ENCODE data around the gene TWIST2.

TWIST2 gene

DNA sequence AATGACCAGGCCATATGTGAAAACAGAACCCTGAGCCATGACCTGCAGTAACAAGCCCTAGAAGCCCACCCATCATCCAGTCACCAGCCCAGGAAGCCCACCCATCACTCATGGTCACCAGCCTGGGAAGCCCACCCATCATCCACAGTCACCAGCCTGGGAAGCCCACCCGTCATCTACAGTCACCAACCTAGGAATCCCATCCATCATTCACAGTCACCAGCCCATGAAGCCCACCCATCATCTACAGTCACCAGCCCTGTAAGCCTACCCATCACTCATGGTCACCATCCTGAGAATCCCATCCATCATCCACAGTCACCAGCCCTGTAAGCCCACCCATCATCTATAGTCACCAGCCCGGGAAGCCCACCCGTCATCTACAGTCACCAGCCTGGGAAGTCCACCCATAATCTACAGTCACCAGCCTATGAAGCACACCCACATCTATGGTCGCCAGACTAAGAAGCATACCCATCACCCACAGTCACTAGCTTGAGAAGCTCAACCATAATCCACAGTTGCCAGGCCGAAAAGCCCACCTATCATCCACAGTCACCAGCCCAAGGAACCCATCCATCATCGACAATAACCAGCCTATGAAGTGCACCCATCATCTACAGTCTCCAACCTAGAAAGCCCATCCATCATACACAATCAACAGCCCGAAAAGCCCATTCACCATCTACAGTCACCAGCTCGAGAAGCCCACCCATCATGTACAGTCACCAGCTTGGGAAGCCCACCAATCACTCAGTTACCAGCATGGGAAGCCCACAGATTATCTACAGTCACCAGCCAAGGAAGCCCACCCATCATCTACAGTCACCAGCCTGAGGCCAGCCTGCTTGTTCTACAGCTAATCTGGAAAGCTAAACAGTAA is 91.9 kb downstream of the TWIST2 start:
- DNase-seq (ENCODE audit: low read depth) = no peak

DNA sequence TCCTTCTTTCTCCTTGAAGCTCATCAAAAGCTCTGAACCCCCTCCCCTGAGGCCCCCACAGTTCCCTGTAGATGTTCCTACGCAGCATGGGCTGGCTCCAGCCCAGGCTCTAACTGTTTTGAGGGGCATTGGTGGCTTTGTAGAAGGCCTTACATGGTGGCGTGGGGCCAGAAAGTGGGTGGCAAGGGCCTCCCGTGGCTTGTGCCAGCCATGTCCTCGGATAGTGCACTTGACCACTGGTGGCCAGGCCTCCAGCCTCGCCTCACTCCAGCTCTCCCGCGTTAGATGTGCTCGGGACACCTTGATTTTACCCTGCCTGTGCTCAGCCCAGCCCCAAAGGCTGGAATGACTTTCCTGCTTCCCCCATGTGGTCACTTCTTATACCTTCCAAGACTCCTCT is 92.9 kb downstream of the TWIST2 start:
- DNase-seq (ENCODE audit: low read depth) = no peak

DNA sequence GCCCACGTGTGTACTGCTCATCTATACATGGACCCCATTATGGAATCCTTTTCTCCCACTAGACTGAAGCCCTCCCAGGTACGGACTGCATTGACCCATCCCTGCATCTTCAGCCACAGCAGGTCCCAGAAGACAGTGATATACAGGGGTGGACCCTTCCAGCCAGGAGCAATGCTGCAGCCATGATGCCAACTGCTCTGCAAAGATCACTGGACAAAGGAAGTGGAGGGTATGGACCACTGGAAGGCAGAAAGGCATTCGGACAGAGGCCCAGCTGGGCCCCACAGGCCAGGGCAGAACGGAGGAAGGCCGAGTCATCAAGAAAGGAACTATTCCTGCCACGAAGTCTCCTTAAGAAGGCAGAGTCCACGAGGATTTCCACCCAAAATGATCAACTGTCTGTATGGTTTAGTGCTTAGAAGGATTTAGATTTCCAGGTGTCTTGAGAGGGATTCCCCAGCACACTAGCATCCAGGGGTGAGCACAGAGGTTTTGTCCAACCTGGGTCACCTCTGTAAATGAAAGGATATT is 93.4 kb downstream of the TWIST2 start:
- no peak for DNase-seq (ENCODE audit: low read depth)

DNA sequence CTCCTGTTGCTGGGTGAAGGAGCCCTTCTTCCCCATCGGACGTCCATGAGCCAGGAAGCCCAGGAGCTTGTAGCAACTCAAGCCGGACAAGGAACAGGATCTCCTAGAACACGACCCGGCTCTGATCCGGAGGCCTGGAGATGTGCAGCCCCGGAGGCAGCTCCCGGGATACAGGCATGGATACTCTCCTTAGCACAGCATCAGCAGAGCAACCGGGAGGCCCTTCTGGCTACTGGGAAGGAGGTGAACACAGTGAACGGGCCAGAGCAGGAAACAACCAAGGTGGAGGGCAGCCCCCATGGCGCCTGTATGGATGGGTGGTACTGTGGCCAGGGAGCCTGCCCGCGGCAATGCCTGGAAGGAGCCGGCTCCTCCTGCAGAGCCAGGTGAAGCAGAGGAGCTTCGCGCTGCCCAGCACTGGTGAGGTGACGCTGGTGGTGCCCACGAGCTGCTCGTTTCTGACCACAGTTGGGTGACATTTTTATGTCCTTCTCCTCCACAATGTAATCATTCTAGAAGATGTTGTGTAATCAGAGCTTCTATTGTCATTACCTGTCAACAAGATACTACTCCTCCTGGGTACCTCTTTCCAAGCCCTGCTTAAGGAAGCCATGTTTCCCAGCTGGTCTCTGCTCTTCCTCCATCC is 94.3 kb downstream of the TWIST2 start:
- DNase-seq (ENCODE audit: low read depth) = no peak

DNA sequence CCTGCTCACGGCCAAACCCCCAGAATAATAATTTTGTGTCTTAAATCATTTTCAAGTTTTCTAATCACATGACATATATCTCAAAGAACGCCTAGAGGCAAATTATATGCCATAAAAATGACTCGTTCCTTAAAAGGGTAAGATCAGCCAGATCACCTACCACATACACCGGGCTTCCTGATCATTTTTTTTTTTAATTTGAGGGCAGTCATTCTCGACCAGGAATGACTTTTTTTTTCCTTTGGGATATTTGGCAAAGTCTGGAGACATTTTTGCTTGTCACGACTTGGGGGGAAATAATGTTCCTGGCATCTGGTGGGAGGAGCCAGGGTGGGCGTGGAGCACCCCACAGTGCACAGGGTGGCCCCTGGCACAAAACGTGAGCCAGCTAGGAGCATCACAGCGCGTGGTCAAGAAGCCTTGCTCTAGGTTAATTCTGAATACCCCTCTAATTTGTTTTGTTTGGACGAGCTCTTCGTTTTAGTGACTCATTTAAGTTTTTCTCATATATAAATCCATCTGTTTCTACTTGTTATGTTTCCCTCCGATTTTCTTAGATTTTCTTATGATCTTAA is 94.9 kb downstream of the TWIST2 start:
- DNase-seq (ENCODE audit: low read depth) = no peak

DNA sequence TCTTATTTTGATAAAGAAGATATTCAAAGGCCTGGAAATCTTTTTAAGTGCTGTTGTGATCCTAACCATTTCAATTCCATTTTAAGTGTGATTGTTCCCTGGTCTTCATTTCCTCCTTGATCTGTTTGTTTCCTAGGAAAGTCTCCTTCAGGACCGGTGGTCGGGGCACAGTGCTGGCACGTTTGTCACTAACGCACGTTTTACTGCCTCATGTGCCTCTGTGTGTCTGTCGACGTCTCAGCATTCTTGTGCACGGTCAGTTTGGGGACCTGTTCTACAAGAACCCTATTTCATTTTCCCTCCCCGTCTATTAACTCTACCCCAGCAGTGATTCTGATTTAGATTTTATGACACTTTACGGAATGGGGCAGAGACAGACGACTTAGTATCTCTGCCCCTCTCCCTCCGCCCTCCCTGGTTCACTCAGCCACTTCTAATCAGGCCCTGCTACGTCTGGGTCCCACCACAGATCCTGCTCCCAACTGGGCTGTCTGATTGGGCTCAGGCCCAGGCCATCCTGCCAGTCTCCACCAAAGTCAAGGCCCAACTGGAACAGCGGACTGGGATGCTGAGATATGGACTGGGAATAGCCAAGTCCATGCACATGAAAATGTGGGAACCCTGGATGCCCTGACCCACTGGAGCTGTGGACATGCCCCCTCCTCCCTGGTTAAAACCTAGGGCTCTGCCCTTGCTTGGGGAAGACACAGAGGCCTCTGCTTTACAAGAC is 95.6 kb downstream of the TWIST2 start:
- DNase-seq (ENCODE audit: low read depth) = no peak

DNA sequence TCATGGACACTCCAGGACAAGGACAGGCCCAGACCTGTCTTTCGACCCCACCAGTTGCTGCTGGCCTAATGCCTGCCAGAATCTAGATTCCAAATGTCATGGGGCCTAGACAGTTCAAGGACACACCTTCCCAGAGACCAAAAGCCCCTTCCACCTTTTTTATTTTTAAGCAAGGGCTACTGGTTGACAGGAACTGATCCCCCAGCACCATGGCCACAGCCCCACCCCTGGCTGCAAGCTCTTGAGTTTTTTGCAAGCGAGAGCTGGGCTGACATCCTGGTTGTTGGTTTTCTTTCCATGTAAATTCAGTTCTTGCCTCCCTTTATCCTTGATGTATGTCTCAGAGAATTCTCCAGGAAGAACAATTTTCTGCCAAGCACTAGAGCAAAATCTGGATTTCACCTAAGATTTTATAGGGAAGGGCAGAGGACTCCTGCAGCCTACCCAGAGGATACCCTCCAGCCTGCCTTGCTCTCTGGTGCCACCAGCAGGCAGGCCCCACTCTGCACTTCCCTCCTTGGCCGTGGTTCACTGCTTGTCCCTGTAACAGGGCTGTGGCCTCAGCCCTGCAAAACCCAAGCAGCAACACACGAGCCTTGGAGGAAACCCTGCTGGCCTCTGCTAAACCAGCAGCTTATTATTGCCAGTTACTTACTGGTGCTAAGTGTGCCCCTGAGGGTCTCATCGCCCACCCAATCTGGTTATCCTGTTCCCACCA is 97.7 kb downstream of the TWIST2 start:
- DNase-seq (ENCODE audit: low read depth) = no peak

DNA sequence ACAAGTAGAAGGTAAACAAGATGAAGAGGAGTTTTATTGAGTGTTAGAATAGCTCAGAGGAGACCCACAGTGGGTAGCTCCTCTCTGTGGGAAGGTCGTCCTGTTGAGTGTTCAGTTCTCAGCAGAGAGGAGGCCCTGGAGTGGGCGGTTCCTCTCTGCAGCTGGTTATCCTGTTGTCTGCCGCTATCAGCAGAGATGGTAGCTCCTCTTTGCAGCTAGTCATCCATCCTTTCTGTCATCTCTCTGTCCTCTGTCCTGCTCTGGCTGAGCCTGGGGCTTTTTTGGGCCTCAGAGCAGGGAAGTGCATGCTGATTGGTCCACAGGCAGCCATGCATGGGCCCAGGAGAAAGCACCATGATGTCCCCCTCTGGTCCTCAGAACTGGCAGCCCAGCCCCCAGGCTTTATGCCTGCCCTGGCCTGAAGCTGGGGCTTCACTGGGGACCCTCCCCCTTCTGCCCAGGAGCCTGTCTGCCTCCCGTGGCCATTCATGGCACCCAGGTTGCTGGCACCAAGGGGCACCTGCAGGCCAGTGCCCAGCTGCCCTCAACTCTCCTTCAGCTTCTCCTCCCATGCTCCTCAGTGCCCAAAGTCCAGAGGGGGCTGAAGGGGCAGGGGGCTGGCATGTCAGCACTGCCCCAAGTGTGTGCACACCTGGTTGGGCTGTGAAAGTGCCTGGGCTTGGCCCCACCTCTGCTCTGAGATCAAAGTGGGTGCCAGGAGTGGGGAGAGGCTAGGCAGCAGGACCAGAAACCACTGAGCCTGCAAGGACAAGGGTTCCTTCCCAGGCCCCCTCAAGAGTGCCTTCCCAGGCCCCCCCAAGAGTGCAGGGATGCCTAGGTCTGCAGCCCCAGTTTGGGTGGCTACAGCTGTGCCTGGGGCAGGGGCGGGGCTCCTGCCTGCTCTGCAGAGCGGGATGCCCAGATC is 98.7 kb downstream of the TWIST2 start:
- DNase-seq (ENCODE audit: low read depth) = no peak

DNA sequence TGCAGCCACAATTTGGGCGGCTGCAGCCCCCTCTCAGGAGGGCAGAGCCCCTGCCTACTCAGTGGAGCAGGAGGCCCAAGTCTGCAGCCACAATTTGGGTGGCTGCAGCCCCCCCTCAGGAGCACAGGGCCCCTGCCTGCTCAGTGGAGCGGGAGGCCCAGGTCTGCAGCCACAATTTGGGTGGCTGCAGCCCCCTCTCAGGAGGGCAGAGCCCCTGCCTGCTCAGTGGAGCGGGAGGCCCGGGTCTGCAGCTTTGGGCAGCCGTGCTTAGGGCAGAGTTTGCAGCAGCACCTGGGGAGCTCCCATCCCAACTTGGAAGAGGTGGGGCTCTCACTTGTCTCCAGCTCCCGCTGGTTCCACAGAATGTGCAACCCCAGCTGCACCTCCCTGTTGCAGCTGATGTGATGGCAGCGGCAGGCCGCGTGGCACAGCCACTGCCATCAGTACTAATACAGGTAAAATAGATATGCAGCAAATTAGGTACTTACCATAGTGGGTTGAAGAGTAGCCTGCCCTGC is 99.4 kb downstream of the TWIST2 start:
- no peak for DNase-seq (ENCODE audit: low read depth)

DNA sequence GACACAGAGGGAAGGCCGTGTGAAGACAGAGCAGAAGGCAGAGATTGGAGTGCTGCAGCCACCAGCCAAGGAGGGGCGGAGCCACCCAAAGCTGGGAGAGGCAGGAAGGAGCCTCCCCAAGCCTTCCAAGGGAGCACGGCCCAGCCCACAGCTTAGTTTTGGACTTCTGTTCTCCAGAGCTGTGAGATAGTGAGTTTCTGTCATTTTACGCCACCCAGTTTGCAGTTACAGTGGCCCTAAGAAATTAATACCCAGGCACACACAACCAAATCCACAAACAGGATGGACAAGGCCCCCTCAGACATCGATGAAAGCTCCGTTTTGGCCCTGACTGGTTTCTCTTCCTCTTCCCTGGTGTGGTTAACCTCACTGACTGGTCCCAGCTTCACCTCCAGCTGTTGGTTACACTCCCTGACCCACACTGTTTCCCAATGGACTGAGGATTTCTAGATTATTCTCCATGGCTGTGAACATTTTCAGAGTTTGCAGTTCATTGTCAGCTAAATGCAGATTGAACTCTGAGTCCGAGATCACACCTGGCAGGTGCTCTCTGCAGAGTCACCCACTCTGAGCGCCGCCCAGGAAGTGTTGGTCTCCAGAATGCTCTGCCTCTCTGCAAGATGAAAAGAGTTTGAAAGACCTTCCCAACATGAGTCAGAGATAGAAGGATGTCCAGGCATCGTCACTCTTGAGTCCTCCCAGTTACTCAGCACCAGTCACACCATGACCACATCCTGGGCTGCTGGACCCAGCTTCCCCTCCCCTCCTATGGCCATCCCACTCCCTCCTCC is 100.2 kb downstream of the TWIST2 start:
- DNase-seq (ENCODE audit: low read depth) = no peak

DNA sequence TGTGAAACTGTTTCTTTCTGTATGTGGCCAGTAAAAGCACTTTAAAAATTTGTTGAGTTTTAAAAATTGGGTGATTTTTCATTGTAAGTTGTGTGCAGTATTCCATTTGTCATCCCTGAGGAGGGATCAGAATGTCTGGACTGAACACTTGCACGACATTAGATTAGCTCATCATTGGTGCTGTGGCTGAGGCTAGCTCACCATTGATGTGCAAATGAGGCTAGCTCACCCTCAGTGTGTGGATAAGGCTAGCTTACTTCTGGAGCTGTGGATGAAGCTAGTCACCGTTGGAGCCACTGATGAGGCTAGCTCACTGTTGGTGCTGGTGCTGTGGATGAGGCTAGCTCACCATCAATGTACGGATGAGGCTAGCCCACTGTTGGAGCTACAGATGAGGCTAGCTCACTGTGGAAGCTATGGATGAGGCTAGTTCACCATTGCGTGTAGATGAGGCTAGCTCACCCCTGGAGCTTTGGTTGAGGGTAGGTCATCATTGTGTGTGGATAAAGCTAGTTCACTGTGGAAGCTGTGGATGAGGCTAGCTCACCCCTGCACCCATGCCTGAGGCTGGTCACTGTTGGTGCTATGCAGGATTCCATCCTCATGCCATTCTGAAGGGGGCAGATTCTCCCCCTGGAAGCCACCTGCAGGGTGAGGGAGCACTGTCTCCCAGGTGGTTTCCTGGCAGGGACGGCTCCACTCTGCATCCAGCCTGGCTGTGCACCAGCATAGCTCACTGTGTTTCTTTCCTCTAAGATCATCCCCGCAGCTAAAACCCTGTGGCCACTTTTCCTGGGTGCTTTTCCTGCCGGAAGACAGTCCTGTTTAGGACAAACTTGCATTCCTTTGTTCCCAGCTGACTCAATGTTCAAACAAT is 101.1 kb downstream of the TWIST2 start:
- DNase-seq (ENCODE audit: low read depth) = no peak

DNA sequence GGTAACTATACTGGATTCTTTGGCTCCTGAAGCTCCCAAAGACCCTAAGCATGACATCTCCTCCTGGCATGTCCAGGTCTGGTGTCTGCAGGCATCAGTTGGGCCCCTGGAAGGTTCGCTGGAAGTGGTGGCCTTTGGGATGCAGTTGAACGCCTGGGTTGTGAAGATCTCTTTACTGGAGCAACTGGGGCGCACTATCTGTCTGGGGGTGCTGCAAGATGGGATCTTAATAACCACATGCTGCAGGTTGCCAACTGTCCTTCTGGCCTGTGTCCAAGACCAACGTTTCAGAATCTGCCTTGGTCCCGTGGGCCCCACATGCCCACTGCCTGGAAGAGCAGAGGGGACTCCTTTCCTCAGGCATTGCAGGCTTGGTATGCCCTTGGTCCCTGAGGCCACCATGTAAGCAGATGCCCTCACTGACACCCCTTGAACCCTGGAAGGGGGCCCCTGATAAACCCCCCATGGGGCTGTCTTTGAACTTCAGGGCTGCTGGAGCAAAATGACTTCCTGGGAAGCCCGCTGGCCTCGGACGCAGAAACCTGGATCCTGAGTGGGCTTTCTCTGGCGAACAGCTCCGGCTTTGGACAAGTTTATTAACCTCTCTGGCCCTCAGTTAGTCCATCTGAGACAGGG is 101.9 kb downstream of the TWIST2 start:
- DNase-seq (ENCODE audit: low read depth) = no peak

DNA sequence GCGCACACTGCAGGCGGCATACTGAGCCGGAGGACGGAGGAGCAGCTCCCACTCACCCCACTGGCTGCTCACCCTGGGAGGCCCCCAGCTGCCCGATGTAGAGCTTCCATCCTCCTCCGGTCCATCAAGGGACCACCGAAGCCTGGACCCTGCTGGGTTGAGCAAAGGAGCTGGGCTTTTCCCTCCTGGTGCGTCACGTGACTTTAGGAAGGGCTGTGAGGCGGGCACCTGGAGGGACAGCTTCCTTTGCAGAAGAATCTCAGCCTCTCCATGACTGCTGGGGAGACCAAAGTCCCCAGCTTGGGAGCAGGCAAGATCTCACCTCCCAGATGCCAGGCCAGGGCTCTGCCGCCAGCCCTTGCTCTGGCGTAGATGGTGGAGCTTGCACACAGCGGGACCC is 102.7 kb downstream of the TWIST2 start:
- DNase-seq (ENCODE audit: low read depth) = no peak

DNA sequence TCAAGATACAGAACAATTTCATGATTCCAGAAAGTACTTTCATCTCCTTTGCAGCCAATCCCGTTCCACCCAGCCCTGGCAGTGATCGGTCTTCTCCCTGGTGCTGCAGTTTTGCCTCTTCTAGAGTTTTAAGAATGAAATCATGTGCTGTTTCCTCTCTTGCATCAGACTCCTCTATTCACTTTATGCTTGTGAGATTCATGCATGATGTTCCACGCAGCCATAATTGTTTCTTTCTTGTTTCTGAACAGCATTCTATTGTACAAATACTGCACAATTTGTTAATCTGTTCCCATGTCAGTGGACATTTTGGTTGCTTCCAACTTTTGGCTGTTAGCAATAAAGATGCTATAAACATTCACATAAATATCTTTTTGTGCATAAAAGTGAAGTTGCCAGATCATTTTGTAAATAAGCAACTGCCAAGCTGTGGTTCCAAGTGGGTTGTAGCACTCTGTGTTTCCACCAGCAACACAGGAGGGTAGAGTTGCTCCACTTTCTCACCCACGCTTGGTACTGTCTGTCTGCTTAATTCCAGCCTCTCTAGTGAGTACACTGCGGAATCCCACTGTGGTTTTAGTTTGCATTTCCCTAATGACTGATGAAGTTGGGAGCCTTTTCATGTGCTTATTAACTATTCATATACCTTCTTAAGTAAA is 104.5 kb downstream of the TWIST2 start:
- DNase-seq (ENCODE audit: low read depth) = no peak

DNA sequence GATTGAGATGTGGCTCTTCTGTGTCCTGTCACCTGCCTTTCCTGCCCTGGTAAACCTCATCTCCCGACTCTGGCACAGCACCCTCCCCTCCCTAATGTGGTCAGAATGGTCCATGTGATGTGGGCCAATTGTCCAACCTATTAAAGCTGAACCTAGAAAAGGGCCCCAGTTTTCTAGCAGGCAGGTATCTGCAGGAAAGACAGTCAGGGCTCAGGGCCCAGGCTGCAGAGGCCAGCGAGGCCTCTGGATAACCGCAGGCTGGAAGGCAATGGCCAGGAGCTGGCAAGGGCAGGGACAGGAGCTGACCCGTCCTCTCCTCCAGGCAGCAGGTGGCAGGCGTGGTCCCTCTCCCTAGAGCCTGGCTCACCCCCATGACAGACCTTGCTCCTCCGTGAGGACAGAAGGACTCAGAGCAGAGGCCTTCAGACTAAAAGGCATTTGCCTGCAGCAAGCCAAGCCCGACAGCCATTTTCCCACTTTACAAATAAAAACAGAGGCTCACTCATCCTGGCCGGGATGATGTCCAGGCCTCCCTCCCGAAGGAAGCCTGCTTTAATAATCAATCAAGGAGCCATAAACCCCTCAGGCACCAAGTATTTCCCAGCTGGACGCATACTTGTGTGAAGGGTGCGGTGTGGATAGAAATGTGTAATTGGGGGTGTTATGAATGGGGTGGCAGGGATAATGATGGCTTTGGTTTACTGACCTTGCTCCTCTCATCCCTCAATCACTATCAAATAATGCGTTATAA is 107.1 kb downstream of the TWIST2 start:
- no peak for DNase-seq (ENCODE audit: low read depth)

DNA sequence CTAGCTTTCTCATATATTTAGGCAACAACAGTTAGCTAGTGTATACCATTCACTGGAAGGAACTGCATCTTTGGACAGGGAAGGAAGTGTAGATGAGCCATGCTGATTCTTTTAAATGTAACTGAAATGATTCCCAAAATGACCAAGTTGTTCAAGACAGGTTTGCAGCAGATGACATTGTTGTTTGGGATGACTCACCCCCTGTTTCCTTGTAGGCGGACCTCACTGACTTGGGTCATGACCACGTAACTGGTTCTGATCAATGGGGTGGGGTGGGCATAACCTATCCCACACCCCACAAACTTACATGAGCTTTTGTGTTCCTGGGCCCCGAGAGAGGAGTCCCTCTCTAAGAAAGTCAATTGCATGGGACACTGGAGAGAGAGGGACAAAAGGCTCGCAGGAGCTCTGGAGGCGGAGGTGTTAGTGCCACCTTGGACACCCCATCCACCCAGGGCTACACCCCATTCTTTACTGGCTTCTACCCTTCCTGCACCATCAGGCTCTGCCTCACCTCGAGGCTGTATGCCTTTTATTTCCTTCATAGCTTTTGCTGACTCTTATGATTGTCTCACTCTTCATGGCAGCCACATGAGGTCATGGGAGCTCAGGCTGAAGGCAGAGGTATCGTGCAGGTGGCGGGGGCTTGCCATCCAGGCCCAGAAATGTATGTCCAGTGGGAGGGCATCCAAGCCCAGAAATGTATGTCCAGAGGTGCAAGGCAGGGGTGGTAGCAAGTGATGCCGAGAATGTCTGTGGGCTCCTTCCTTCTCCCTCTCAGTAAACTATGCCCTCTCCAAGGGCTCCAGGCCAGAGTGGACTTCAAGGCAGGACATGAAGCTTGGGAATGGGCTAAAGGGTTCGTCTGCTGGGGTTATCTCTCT is 108.0 kb downstream of the TWIST2 start:
- DNase-seq (ENCODE audit: low read depth) = no peak
